Measurements from ENCODE around the gene ADGRD1.

- no peak for TF ChIP-seq NFIC (IDR thresholded peaks at IDR 0.05)
- TF ChIP-seq TEAD4 (IDR thresholded peaks at IDR 0.05): no peak
- no peak for TF ChIP-seq MAX (IDR thresholded peaks at IDR 0.05)
- no peak for TF ChIP-seq TAF1 (IDR thresholded peaks at IDR 0.05; ENCODE audit: low read depth)
- no peak for TF ChIP-seq RAD21 (IDR thresholded peaks at IDR 0.05; ENCODE audit: low read depth)
- TF ChIP-seq EP300 (IDR thresholded peaks at IDR 0.05; ENCODE audit: borderline replicate concordance): no peak
- TF ChIP-seq USF1 (IDR thresholded peaks at IDR 0.05): no peak
Measured at GRCh38 chr12:130990034-130990433, 36.3 kb downstream of the ADGRD1 start.
